Caco-2 (cell line): ENCODE measurements around the gene NOP16. TPM values are rescaled to one million over a fixed set of nuclear protein-coding genes. Genes with fewer than 3 reads are reported as not detected.
A peak's percentile ranks its signal among the peaks of the same experiment; 100 is the strongest.

Experiments
- BruUV-seq: library from RNA; stranded (reverse); fragments of 400-500 nt; replicated peaks from 2 replicates; lab custom pipeline; 2021; lab: Mats Ljungman, UMichigan
- CTCF ChIA-PET: fragments of 300-600 bp; sonication (Branson Sonifier 250); formaldehyde crosslinking; loops from one replicate; lab custom pipeline; 2022; ENCODE audit warnings: antibody characterized with exemption; lab: Charles Lee
- POLR2A ChIA-PET: fragments of 300-600 bp; sonication (Branson Sonifier 250); formaldehyde crosslinking; loops from one replicate; lab custom pipeline; 2022; ENCODE audit warnings: antibody characterized with exemption; lab: Charles Lee
- DNase-seq, 2 experiments: peaks; one replicate each; pipeline versions ENCODE4 v3.0.0 to v3.0.0-alpha.2; 2020 to 2022
- H3K27me3 ChIP-seq: replicated peaks from 2 replicates; pipeline ENCODE4 v1.6.0; 2011; ENCODE audit warnings: low read length; ENCODE audit not compliant: control insufficient read depth, insufficient read depth
- H3K36me3 ChIP-seq: 2 replicates; pipeline ENCODE4 v1.5.1; 2011; ENCODE audit warnings: low read length; ENCODE audit not compliant: control insufficient read depth, insufficient read depth
- H3K4me1 ChIP-seq: fragments of 250-450 bp; sonication (Bioruptor Pico); 2 replicates; pipeline ENCODE4 v1.5.1; 2020; ENCODE audit warnings: mild to moderate bottlenecking
- H3K4me3 ChIP-seq: 2 replicates; pipeline ENCODE4 v1.5.1; 2011; ENCODE audit warnings: low read depth, mild to moderate bottlenecking, control low read depth, low read length
- H3K9me3 ChIP-seq: fragments of 250-450 bp; sonication (Bioruptor Pico); 2 replicates; pipeline ENCODE4 v1.5.1; 2020; ENCODE audit warnings: mild to moderate bottlenecking, moderate library complexity
- H3K27ac Mint-ChIP-seq: one replicate; pipeline ENCODE4 v1.8.0; 2022; ENCODE audit warnings: mixed read lengths; ENCODE audit not compliant: unreplicated experiment
- H3K27me3 Mint-ChIP-seq: one replicate; pipeline ENCODE4 v1.8.0; 2022; ENCODE audit warnings: mixed read lengths; ENCODE audit not compliant: insufficient read depth, unreplicated experiment
- H3K36me3 Mint-ChIP-seq: one replicate; pipeline ENCODE4 v1.8.0; 2022; ENCODE audit warnings: mild to moderate bottlenecking, mixed read lengths; ENCODE audit not compliant: insufficient read depth, unreplicated experiment
- H3K4me1 Mint-ChIP-seq: one replicate; pipeline ENCODE4 v1.8.0; 2022; ENCODE audit warnings: low read depth, mixed read lengths; ENCODE audit not compliant: unreplicated experiment
- H3K4me3 Mint-ChIP-seq: one replicate; pipeline ENCODE4 v1.8.0; 2022; ENCODE audit warnings: mild to moderate bottlenecking, moderate library complexity, mixed read lengths; ENCODE audit not compliant: unreplicated experiment
- H3K9me3 Mint-ChIP-seq: one replicate; pipeline ENCODE4 v1.8.0; 2022; ENCODE audit warnings: mixed read lengths; ENCODE audit not compliant: unreplicated experiment
- CTCF ChIP-seq, 2 experiments: fragments of 200-600 bp in 1 of 2; IDR thresholded peaks; 1 replicate in 1 of 2; 2 replicates in 1 of 2; pipeline versions ENCODE4 v1.5.1 to v1.8.0; 2011 to 2022; ENCODE audit warnings: antibody characterized with exemption in 1 of 2, control low read depth in 1 of 2, inconsistent platforms in 1 of 2, low read depth in 1 of 2, low read length in 1 of 2, mild to moderate bottlenecking in 1 of 2, moderate library complexity in 1 of 2; ENCODE audit not compliant: insufficient read depth in 1 of 2, severe bottlenecking in 1 of 2, unreplicated experiment in 1 of 2
- intact Hi-C: fragments of 100-400 bp; cut with micrococcal nuclease; formaldehyde crosslinking; loops from one replicate; pipeline ENCODE4 v1.10.0; 2022; ENCODE audit not compliant: unreplicated experiment
- total RNA-seq: library from RNA; stranded (reverse); gene quantifications from 2 replicates; pipeline ENCODE4 v1.2.3, GENCODE V29; 2022

Gene NOP16
- total RNA-seq, 1 experiment from 2014 or later = 48.0 TPM

GRCh38 chr5:176401281-176402205, 13.1 kb upstream of the NOP16 start:
- Mint-ChIP-seq H3K36me3 (peaks cover 18% of the 10 kb centered on the region), H3K4me1 (peaks cover 10% of the 10 kb centered on the region), H3K27ac (no peak overlapping the region), H3K4me3 (no peak overlapping the region), H3K9me3 (no peaks in the 10 kb centered on the region), H3K27me3 (no peaks in the 10 kb centered on the region)
- CTCF ChIA-PET = no interaction called here
- POLR2A ChIA-PET = no interaction called here
- no peaks in the 10 kb centered on the region for H3K9me3 ChIP-seq
- no peaks in the 10 kb centered on the region for H3K36me3 ChIP-seq
- intact Hi-C loops = no loop called here
- BruUV-seq = no TSS peak
- no peaks in the 10 kb centered on the region for H3K4me1 ChIP-seq
- no peak overlapping the region for H3K4me3 ChIP-seq
- H3K27me3 ChIP-seq = no peaks in the 10 kb centered on the region
- TF ChIP-seq CTCF (IDR thresholded peaks at IDR 0.05; ENCODE audit: insufficient read depth in 1 of 2, low read depth in 1 of 2, low read length in 1 of 2, severe bottlenecking in 1 of 2, unreplicated experiment in 1 of 2) = no peak
- no peak for DNase-seq

GRCh38 chr5:176400382-176401156, 12.2 kb upstream of the NOP16 start:
- BruUV-seq = no TSS peak
- Mint-ChIP-seq H3K36me3 (peaks cover 13% of the 10 kb centered on the region), H3K4me1 (peaks cover 10% of the 10 kb centered on the region), H3K9me3 (no peaks in the 10 kb centered on the region), H3K4me3 (no peak overlapping the region), H3K27me3 (no peaks in the 10 kb centered on the region), H3K27ac (peak overlapping the region; percentile 19)
- intact Hi-C loops = no loop called here
- Histone ChIP-seq H3K9me3 (no peaks in the 10 kb centered on the region), H3K36me3 (no peaks in the 10 kb centered on the region; the same call in 1 of the 2 replicates), H3K4me1 (no peaks in the 10 kb centered on the region), H3K4me3 (no peak overlapping the region), H3K27me3 (no peaks in the 10 kb centered on the region)
- no peak for TF ChIP-seq CTCF (IDR thresholded peaks at IDR 0.05; ENCODE audit: insufficient read depth in 1 of 2, low read depth in 1 of 2, low read length in 1 of 2, severe bottlenecking in 1 of 2, unreplicated experiment in 1 of 2)
- CTCF ChIA-PET = no interaction called here
- DNase-seq = no peak
- POLR2A ChIA-PET = no interaction called here

- BruUV-seq = no TSS peak
- no peaks in the 10 kb centered on the region for H3K9me3 Mint-ChIP-seq
- no peaks in the 10 kb centered on the region for H3K9me3 ChIP-seq
- ChIA-PET CTCF (no interaction called here), POLR2A (no interaction called here)
- H3K4me1 Mint-ChIP-seq = peaks cover 10% of the 10 kb centered on the region
- no peaks in the 10 kb centered on the region for H3K4me1 ChIP-seq
- intact Hi-C loops = no loop called here
- no peak overlapping the region for H3K4me3 ChIP-seq
- TF ChIP-seq CTCF (IDR thresholded peaks at IDR 0.05; ENCODE audit: insufficient read depth in 1 of 2, low read depth in 1 of 2, low read length in 1 of 2, severe bottlenecking in 1 of 2, unreplicated experiment in 1 of 2) = no peak
- no peak overlapping the region for H3K27ac Mint-ChIP-seq
- no peaks in the 10 kb centered on the region for H3K27me3 Mint-ChIP-seq
- no peak overlapping the region for H3K4me3 Mint-ChIP-seq
- DNase-seq = no peak
- H3K36me3 ChIP-seq = no peaks in the 10 kb centered on the region; the same call in 1 of the 2 replicates
- H3K27me3 ChIP-seq = no peaks in the 10 kb centered on the region
- H3K36me3 Mint-ChIP-seq = peaks cover 11% of the 10 kb centered on the region
Measured at GRCh38 chr5:176397736-176398420, 9.5 kb upstream of the NOP16 start.
